Mesendoderm (in vitro differentiated cells): ENCODE data around the gene MAP2K1.

Source experiments
- DNase-seq: peaks from one replicate; pipeline ENCODE4 v3.0.0; 2013
- H2AK5ac ChIP-seq: 2 replicates; pipeline ENCODE4 v1.6.1; 2013; ENCODE audit warnings: low read length, inconsistent platforms
- H2BK120ac ChIP-seq: 2 replicates; pipeline ENCODE4 v1.6.1; 2013; ENCODE audit warnings: low read depth, mild to moderate bottlenecking, low read length, moderate library complexity, mixed read lengths
- H2BK15ac ChIP-seq: replicated peaks from 2 replicates; pipeline ENCODE4 v1.6.1; 2013; ENCODE audit warnings: low read depth, mild to moderate bottlenecking, moderate library complexity
- H2BK5ac ChIP-seq: 2 replicates; pipeline ENCODE4 v1.6.1; 2013; ENCODE audit warnings: low read length, inconsistent platforms
- H3K18ac ChIP-seq: 2 replicates; pipeline ENCODE4 v1.6.1; 2013; ENCODE audit warnings: mild to moderate bottlenecking, low read length, mixed read lengths
- H3K23ac ChIP-seq: one replicate; pipeline ENCODE4 v1.6.1; 2013; ENCODE audit warnings: low read length
- H3K27ac ChIP-seq: 2 replicates; pipeline ENCODE4 v1.5.1; 2013; ENCODE audit warnings: low read depth, mild to moderate bottlenecking, inconsistent platforms, low read length, moderate library complexity
- H3K27me3 ChIP-seq: 2 replicates; pipeline ENCODE4 v1.6.1; 2013; ENCODE audit warnings: low read length, control low read depth, mild to moderate bottlenecking, inconsistent platforms; ENCODE audit not compliant: insufficient read depth, poor library complexity
- H3K36me3 ChIP-seq: 2 replicates; pipeline ENCODE4 v1.6.1; 2013; ENCODE audit warnings: low read length, inconsistent platforms; ENCODE audit not compliant: control insufficient read depth, insufficient read depth
- H3K4ac ChIP-seq: one replicate; pipeline ENCODE4 v1.6.1; 2013; ENCODE audit warnings: low read depth, mild to moderate bottlenecking, low read length, moderate library complexity
- H3K4me1 ChIP-seq: 2 replicates; pipeline ENCODE4 v1.6.1; 2013; ENCODE audit warnings: low read depth, low read length, inconsistent platforms; ENCODE audit not compliant: control insufficient read depth
- H3K4me2 ChIP-seq: 2 replicates; pipeline ENCODE4 v1.6.1; 2013; ENCODE audit warnings: low read length
- H3K4me3 ChIP-seq: 2 replicates; pipeline ENCODE4 v1.5.1; 2013; ENCODE audit warnings: mild to moderate bottlenecking, low read length
- H3K56ac ChIP-seq: one replicate; pipeline ENCODE4 v1.6.1; 2013; ENCODE audit warnings: low read length
- H3K79me1 ChIP-seq: 2 replicates; pipeline ENCODE4 v1.6.1; 2013; ENCODE audit warnings: low read length, inconsistent platforms
- H3K79me2 ChIP-seq: 2 replicates; pipeline ENCODE4 v1.6.1; 2013; ENCODE audit warnings: mild to moderate bottlenecking, low read length; ENCODE audit not compliant: control insufficient read depth, insufficient read depth
- H3K9ac ChIP-seq: 2 replicates; pipeline ENCODE4 v1.6.1; 2013; ENCODE audit warnings: low read length, inconsistent platforms
- H4K5ac ChIP-seq: one replicate; pipeline ENCODE4 v1.6.1; 2013; ENCODE audit warnings: low read length
- H4K8ac ChIP-seq: one replicate; pipeline ENCODE4 v1.6.1; 2013; ENCODE audit warnings: low read depth, mild to moderate bottlenecking, control low read depth, low read length, moderate library complexity
- WGBS: extraction: QIAGEN DNeasy Blood & Tissue Kit; methylation state at CpG from one replicate; pipeline ENCODE4 v1.1.7; 2013; ENCODE audit warnings: low lambda C conversion rate, missing lambda C conversion rate; ENCODE audit not compliant: insufficient coverage; ENCODE audit errors: extremely low coverage; 5-methylcytosine and 5-hydroxymethylcytosine counted together

The MAP2K1 gene

DNA sequence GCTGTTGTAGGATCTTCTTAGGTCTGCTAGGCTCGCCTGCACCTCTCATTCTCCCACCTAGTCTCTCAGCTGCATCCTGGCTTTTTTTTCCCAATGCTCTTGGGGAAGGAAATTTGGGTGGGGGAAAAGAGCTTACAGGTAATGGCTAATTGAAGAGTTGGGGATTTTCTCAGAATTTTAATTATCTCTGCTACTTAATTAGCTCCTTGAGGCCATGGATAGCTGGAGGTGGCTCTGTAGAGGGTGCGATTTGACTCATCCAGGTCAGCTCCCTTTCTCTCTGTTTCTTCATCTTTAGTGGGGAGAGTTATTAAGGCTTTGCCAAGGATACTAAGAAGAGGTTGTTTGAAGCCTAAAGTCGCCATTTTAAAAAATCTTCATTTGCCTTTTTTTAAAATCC, 88.3 kb downstream of the MAP2K1 start:
- Histone ChIP-seq H4K8ac (no peak overlapping the region), H2BK15ac (no peak overlapping the region), H2BK5ac (peak overlapping the region; percentile 96), H2BK120ac (peak overlapping the region; percentile 28), H3K9ac (peak overlapping the region; percentile 65), H3K27me3 (no peaks in the 10 kb centered on the region), H3K4me3 (no peak overlapping the region), H4K5ac (no peak overlapping the region), H2AK5ac (no peak overlapping the region), H3K56ac (peak overlapping the region; percentile 85), H3K4me2 (no peak overlapping the region), H3K36me3 (no peaks in the 10 kb centered on the region), H3K4me1 (peaks cover 39% of the 10 kb centered on the region), H3K23ac (no peak overlapping the region), H3K79me2 (peaks cover 10% of the 10 kb centered on the region), H3K79me1 (peaks cover 26% of the 10 kb centered on the region), H3K18ac (peak overlapping the region; percentile 86), H3K4ac (no peak overlapping the region), H3K27ac (peak overlapping the region; percentile 97)
- no peak for DNase-seq
- WGBS, result no CpG with 5 or more reads among the region's 3 CpGs

DNA sequence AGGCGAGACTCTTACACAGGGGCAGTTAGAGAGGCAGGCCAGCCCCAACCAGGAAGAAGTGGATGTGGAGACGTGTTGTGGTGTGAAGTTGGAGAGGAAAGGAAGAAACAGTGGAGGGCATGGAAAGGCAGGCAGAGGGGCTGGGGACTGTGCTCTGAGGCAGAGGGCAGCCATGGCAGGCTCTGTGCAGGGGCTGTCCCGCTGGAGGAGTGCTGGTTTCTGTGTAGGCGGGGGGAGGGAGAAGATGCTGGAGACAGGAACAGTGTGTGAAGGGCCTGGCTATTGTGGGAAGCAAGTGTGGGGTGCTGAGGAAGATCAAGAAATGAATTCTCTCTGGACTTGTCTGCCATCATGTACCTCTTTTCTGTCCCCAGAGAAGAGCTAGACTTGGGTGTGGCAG, 89.8 kb downstream of the MAP2K1 start:
- Histone ChIP-seq H3K18ac (peak overlapping the region; percentile 43), H3K36me3 (peaks cover 2% of the 10 kb centered on the region), H3K4me1 (peaks cover 35% of the 10 kb centered on the region), H3K56ac (peak overlapping the region; percentile 75), H3K23ac (peak overlapping the region; percentile 59), H3K79me1 (peaks cover 26% of the 10 kb centered on the region), H3K79me2 (peaks cover 10% of the 10 kb centered on the region), H3K27me3 (no peaks in the 10 kb centered on the region), H3K4me3 (no peak overlapping the region), H4K8ac (no peak overlapping the region), H2BK15ac (no peak overlapping the region), H3K27ac (peak overlapping the region; percentile 31), H3K9ac (peak overlapping the region; percentile 64), H2BK5ac (peak overlapping the region; percentile 97), H2BK120ac (no peak overlapping the region), H3K4me2 (no peak overlapping the region), H3K4ac (peak overlapping the region; percentile 22), H2AK5ac (peak overlapping the region; percentile 97), H4K5ac (no peak overlapping the region)
- no peak for DNase-seq
- no CpG with 5 or more reads among the region's 4 CpGs for WGBS

GRCh38 chr15:66477011-66477410, 90.3 kb downstream of the MAP2K1 start:
- Histone ChIP-seq H3K36me3 (peaks cover 2% of the 10 kb centered on the region), H3K23ac (peak overlapping the region; percentile 59), H3K18ac (peak overlapping the region; percentile 0), H3K27ac (no peak overlapping the region), H3K79me2 (peaks cover 10% of the 10 kb centered on the region), H2BK15ac (no peak overlapping the region), H2BK5ac (peak overlapping the region; percentile 97), H3K4me2 (no peak overlapping the region), H4K5ac (no peak overlapping the region), H3K4me1 (peaks cover 34% of the 10 kb centered on the region), H3K4me3 (no peak overlapping the region), H3K56ac (peak overlapping the region; percentile 75), H3K27me3 (no peaks in the 10 kb centered on the region), H4K8ac (no peak overlapping the region), H2BK120ac (no peak overlapping the region), H3K9ac (peak overlapping the region; percentile 64), H2AK5ac (peak overlapping the region; percentile 97), H3K4ac (peak overlapping the region; percentile 39), H3K79me1 (peaks cover 26% of the 10 kb centered on the region)
- WGBS, result no CpG with 5 or more reads among the region's 2 CpGs
- DNase-seq, result no peak

GRCh38 chr15:66480267-66480666, 93.6 kb downstream of the MAP2K1 start:
- no peak overlapping the region for H3K4ac ChIP-seq
- WGBS, result 100% methylated on average over 2 of the region's 6 CpGs
- H3K4me3 ChIP-seq, result no peak overlapping the region
- no peak overlapping the region for H2BK15ac ChIP-seq
- no peak overlapping the region for H2AK5ac ChIP-seq
- no peak overlapping the region for H4K8ac ChIP-seq
- peaks cover 5% of the 10 kb centered on the region for H3K36me3 ChIP-seq
- no peak overlapping the region for H3K23ac ChIP-seq
- no peak overlapping the region for H3K4me2 ChIP-seq
- no peak for DNase-seq
- H2BK120ac ChIP-seq, result no peak overlapping the region
- no peak overlapping the region for H4K5ac ChIP-seq
- no peak overlapping the region for H3K27ac ChIP-seq
- H3K18ac ChIP-seq, result no peak overlapping the region
- H3K4me1 ChIP-seq, result peaks cover 19% of the 10 kb centered on the region
- peaks cover 10% of the 10 kb centered on the region for H3K79me2 ChIP-seq
- no peak overlapping the region for H3K9ac ChIP-seq
- H3K56ac ChIP-seq, result no peak overlapping the region
- peaks cover 32% of the 10 kb centered on the region for H3K79me1 ChIP-seq
- H3K27me3 ChIP-seq, result no peaks in the 10 kb centered on the region
- no peak overlapping the region for H2BK5ac ChIP-seq

GRCh38 chr15:66481107-66481856, 94.6 kb downstream of the MAP2K1 start:
- H2BK15ac ChIP-seq, result no peak overlapping the region
- no peak overlapping the region for H3K4ac ChIP-seq
- no peak overlapping the region for H2BK120ac ChIP-seq
- no peak overlapping the region for H3K4me2 ChIP-seq
- H3K56ac ChIP-seq, result peak overlapping the region; percentile 35
- H3K4me1 ChIP-seq, result peaks cover 10% of the 10 kb centered on the region
- no peak overlapping the region for H3K9ac ChIP-seq
- H3K36me3 ChIP-seq, result peaks cover 5% of the 10 kb centered on the region
- DNase-seq, result no peak
- no peak overlapping the region for H4K5ac ChIP-seq
- H2AK5ac ChIP-seq, result no peak overlapping the region
- H3K79me1 ChIP-seq, result peaks cover 30% of the 10 kb centered on the region
- H3K4me3 ChIP-seq, result no peak overlapping the region
- no peak overlapping the region for H3K27ac ChIP-seq
- H2BK5ac ChIP-seq, result no peak overlapping the region
- no peak overlapping the region for H4K8ac ChIP-seq
- H3K79me2 ChIP-seq, result peaks cover 8% of the 10 kb centered on the region
- no peak overlapping the region for H3K18ac ChIP-seq
- no peak overlapping the region for H3K23ac ChIP-seq
- no CpG with 5 or more reads among the region's 10 CpGs for WGBS
- no peaks in the 10 kb centered on the region for H3K27me3 ChIP-seq

GRCh38 chr15:66482539-66482938, 95.8 kb downstream of the MAP2K1 start:
- Histone ChIP-seq H3K4me1 (peaks cover 3% of the 10 kb centered on the region), H3K9ac (no peak overlapping the region), H2BK5ac (no peak overlapping the region), H3K4me3 (no peak overlapping the region), H3K79me2 (peaks cover 3% of the 10 kb centered on the region), H2AK5ac (no peak overlapping the region), H4K5ac (no peak overlapping the region), H3K4ac (no peak overlapping the region), H4K8ac (no peak overlapping the region), H3K79me1 (peaks cover 17% of the 10 kb centered on the region), H3K36me3 (peaks cover 5% of the 10 kb centered on the region), H3K4me2 (no peak overlapping the region), H3K18ac (no peak overlapping the region), H3K23ac (no peak overlapping the region), H2BK15ac (no peak overlapping the region), H3K56ac (no peak overlapping the region), H2BK120ac (no peak overlapping the region), H3K27me3 (no peaks in the 10 kb centered on the region), H3K27ac (no peak overlapping the region)
- DNase-seq, result no peak
- WGBS, result no CpG with 5 or more reads among the region's 9 CpGs
